GM12864 (cell line): ENCODE results near the gene LARGE1.

Source experiments
- DNase-seq: peaks from one replicate; pipeline ENCODE4 v3.0.0-alpha.2; 2011; ENCODE audit warnings: low read depth
- H3K4me3 ChIP-seq: 2 replicates; pipeline ENCODE4 v1.5.1; 2011; ENCODE audit warnings: mild to moderate bottlenecking, low read depth, low read length, control low read depth
- TF ChIP-seq, protein P1 (sequence below): IDR thresholded peaks from 2 replicates; pipeline ENCODE4 v1.5.1; 2011; ENCODE audit warnings: low read depth, mild to moderate bottlenecking, moderate library complexity, low read length, control low read depth, inconsistent platforms; ENCODE audit errors: missing control alignments

LARGE1 gene

DNA sequence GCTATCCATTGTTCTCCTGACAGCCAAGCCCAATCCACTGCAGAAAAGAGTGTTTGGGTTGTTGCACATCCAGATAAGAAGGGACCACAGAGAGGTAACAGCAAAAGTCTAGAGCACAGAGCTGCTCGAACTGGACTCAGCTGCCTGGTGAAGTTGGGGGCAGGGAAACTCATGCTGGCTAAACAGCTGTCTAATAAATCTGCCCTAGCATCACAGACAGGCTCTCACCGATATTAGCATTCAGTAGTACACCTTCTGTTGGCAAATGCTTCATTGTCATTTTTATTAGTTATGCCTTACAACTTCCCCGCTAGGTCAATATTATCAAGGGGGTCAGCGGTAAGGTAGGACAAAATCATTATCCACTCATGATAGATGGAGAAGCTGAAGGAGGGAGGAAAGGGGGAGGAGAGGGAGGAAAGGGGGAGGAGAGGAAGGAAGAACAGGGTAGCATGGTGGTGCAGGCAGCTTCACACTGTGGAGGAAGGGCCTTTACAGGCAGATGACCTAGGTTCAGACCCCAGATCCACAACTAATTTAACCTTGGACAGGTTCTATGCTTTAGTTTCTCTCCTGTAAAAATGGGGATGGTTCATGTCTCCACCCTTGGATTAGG lies 102.7 kb downstream of the LARGE1 start:
- no peak for DNase-seq
- TF ChIP-seq, protein P1, sequence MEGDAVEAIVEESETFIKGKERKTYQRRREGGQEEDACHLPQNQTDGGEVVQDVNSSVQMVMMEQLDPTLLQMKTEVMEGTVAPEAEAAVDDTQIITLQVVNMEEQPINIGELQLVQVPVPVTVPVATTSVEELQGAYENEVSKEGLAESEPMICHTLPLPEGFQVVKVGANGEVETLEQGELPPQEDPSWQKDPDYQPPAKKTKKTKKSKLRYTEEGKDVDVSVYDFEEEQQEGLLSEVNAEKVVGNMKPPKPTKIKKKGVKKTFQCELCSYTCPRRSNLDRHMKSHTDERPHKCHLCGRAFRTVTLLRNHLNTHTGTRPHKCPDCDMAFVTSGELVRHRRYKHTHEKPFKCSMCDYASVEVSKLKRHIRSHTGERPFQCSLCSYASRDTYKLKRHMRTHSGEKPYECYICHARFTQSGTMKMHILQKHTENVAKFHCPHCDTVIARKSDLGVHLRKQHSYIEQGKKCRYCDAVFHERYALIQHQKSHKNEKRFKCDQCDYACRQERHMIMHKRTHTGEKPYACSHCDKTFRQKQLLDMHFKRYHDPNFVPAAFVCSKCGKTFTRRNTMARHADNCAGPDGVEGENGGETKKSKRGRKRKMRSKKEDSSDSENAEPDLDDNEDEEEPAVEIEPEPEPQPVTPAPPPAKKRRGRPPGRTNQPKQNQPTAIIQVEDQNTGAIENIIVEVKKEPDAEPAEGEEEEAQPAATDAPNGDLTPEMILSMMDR: no peak
- no peak overlapping the region for H3K4me3 ChIP-seq

DNA sequence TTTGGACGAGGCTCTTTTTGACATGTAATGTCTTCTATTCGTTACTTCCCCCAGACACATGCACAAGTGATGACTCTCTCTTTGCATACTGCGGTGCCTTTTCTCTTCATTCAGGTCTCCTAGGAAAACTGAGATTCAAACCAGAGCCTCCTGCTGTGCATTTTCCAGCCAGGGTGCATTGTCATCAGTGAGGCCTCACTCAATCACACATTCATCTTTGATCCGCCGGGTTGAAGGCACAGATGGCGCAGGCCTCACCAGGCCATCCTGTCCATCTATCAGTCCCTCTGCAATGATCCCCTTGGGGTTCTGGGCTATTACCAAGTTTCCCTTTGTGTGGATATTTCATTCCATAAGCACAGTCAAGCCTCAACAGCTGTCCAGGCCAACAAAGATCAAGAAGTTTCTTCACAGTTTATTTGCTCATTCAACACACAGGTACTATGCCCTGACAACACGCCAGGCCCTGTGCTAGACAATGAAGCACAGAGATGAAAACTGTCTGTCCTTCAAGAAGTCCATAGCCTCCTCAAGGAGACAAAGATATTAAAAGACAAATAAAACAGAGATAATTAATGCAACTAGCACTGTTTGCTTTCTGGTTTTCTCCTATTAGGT lies 107.8 kb downstream of the LARGE1 start:
- no peak for DNase-seq
- TF ChIP-seq, protein P1: no peak
- no peak overlapping the region for H3K4me3 ChIP-seq

DNA sequence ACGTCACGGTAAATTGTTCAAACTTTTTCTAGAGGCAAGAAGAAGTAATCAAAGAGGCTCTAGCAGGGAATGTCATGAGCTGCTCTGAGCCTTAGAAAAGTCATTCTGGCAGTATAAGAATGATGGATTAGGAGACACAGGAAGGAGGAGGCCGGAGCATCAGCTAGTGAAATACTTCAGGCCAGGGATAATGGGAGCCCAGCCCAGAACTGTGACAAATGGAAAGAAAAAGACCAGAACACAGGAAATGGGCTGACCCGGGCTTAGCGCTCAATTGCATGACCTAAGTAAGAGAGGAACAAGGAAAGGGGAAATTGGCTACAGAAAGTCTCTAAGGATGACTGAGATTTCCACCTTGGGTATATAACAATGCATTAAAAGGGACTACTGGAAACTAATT lies 108.6 kb downstream of the LARGE1 start:
- no peak for DNase-seq
- no peak overlapping the region for H3K4me3 ChIP-seq
- TF ChIP-seq, protein P1: no peak

DNA sequence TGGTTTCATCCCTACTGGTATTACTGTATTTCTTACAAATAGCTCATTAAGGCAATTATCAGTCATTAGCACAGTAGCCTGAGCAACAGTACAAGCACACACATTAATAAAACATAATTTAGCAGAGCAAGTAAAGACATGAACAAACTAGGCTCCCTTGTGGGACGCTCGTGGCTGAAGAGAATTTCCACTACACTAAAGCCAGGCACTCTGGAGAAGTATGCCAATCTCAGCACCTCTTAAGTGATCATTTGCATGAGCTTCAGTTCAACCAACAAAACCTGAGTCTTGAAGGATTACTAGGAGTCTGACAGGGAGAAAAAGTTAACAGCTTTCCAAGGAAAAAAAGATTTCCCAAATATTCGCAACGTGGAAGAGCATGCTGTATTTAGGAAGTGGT lies 109.1 kb downstream of the LARGE1 start:
- no peak overlapping the region for H3K4me3 ChIP-seq
- DNase-seq: no peak
- TF ChIP-seq, protein P1: no peak

DNA sequence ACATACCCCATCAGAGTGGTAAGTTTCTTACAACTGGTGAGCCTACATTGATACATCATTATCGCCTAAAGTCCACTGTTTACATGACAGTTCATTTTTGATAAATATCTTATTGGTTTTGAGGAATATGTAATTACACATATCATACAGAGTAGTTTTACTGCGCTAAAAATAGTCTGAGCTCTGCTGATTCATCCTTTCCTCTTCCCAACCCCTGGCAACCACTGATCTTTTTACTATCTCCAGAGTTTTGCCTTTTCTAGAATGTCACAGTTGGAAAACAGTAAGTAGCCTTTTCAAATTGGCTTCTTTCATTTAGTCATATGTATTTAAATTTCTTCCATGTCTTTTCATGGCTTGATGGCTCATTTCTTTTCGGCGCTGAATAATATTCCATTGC lies 112.8 kb downstream of the LARGE1 start:
- TF ChIP-seq, protein P1: no peak
- DNase-seq: no peak
- H3K4me3 ChIP-seq: no peak overlapping the region

DNA sequence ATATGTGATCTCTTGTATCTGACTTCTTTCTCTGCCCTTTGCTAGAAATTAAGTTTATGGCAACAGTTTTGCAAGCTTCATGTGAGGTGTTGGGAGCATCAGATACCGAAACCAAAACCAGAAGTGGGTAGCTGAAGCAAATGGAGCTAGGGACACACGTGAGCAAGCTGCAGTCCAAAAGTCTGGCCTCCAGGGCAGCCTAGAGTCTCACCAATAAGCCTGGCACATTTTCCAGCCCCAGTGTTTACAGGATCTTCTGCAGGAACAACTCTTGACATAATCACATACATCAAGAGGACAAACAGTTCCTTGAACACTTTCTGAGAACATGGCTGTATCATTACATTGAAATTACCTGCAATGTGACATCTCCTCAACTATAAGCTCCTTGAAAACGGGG lies 114.1 kb downstream of the LARGE1 start:
- H3K4me3 ChIP-seq: no peak overlapping the region

More for the DNA sequence above, 114.1 kb downstream of the LARGE1 start:
- DNase-seq: peak; percentile 49
- TF ChIP-seq, protein P1: no peak
